HepG2 (cell line): ENCODE measurements around the gene KDM7A. TPM values are rescaled to one million over a fixed set of nuclear protein-coding genes. Genes with fewer than 3 reads are reported as not detected.

Source experiments
- ATAC-seq: fragments of 200-7000 bp; cut with Tn5 transposase; 3 replicates; pipeline ENCODE4 v1.9.1; 2020; ENCODE audit warnings: mild to moderate bottlenecking, moderate library complexity
- BruUV-seq: library from RNA; stranded (reverse); fragments of 400-500 nt; replicated peaks from 2 replicates; lab custom pipeline; 2021; lab: Mats Ljungman, UMichigan
- CTCF ChIA-PET: fragments of 300-600 bp; formaldehyde crosslinking; extraction: SDS; loops from one replicate; lab custom pipeline; 2021; ENCODE audit warnings: low total read pairs, inconsistent platforms, low intra/inter-chr PET ratio; lab: Yijun Ruan, JAX
- POLR2A ChIA-PET: fragments of 350-600 bp; sonication (Branson Sonifier 250); formaldehyde crosslinking; loops from one replicate; lab custom pipeline; 2020; ENCODE audit warnings: antibody characterized with exemption, inconsistent platforms; lab: Yijun Ruan, JAX
- DNase-seq: peaks from one replicate; pipeline ENCODE4 v3.0.0-alpha.2; 2015; ENCODE audit warnings: low spot score
- FAIRE-seq: peaks from 3 replicates; lab custom pipeline; 2011; peaks lifted over from hg19 to GRCh38; lab: Jason Lieb, UNC
- H2AFZ ChIP-seq: one replicate; pipeline ENCODE4 v1.6.1; 2011; ENCODE audit warnings: low read length, inconsistent platforms
- H3K27ac ChIP-seq: fragments of 300-600 bp; 3 replicates; pipeline ENCODE4 v1.8.0; 2011; ENCODE audit warnings: mixed run types, mild to moderate bottlenecking, mixed read lengths, low read length, inconsistent platforms; ENCODE audit not compliant: insufficient read depth; ENCODE audit errors: extremely low read length
- H3K27me3 ChIP-seq, 2 experiments: fragments of 200-600 bp in 1 of 2; 2 replicates in 1 of 2; 3 replicates in 1 of 2; pipeline versions ENCODE4 v1.6.0 to v1.8.0; 2011; ENCODE audit warnings: low read length in 2 of 2, mild to moderate bottlenecking in 2 of 2, moderate library complexity in 2 of 2, inconsistent platforms in 1 of 2; ENCODE audit not compliant: insufficient read depth in 2 of 2, control insufficient read depth in 1 of 2
- H3K36me3 ChIP-seq, 2 experiments: fragments of 200-600 bp in 1 of 2; replicated peaks in 1 of 2; 2 replicates in 1 of 2; 3 replicates in 1 of 2; pipeline versions ENCODE4 v1.5.1 to v1.8.0; 2011; ENCODE audit warnings: low read length in 2 of 2, inconsistent platforms in 1 of 2; ENCODE audit not compliant: insufficient read depth in 2 of 2, control insufficient read depth in 1 of 2
- H3K4me1 ChIP-seq: 2 replicates; pipeline ENCODE4 v1.5.1; 2012; ENCODE audit warnings: low read length, inconsistent platforms; ENCODE audit not compliant: insufficient read depth
- H3K4me2 ChIP-seq: 2 replicates; pipeline ENCODE4 v1.6.0; 2011; ENCODE audit warnings: low read depth, low read length, inconsistent platforms
- H3K4me3 ChIP-seq, 3 experiments: fragments of 200-600 bp in 1 of 3; sonication (generic), shearing (Covaris generic) in 1 of 3; replicated peaks in 1 of 3; 2 replicates each; pipeline ENCODE4 v1.5.1; 2011 to 2016; ENCODE audit warnings: low read length in 3 of 3, inconsistent platforms in 2 of 3, low read depth in 2 of 3, mild to moderate bottlenecking in 2 of 3, control low read depth in 1 of 3, mixed read lengths in 1 of 3; ENCODE audit not compliant: insufficient read depth in 1 of 3
- H3K79me2 ChIP-seq: one replicate; pipeline ENCODE4 v1.6.1; 2011; ENCODE audit warnings: low read length, inconsistent platforms; ENCODE audit not compliant: insufficient read depth
- H3K9ac ChIP-seq: 2 replicates; pipeline ENCODE4 v1.6.0; 2011; ENCODE audit warnings: mild to moderate bottlenecking, low read depth, low read length, inconsistent platforms; ENCODE audit not compliant: insufficient read depth
- H3K9me3 ChIP-seq: 2 replicates; pipeline ENCODE4 v1.5.1; 2012; ENCODE audit warnings: mild to moderate bottlenecking, low read length
- H4K20me1 ChIP-seq: 2 replicates; pipeline ENCODE4 v1.6.0; 2011; ENCODE audit warnings: inconsistent platforms, mild to moderate bottlenecking, low read length, moderate library complexity; ENCODE audit not compliant: insufficient read depth
- ARID4A ChIP-seq: sonication (generic); formaldehyde crosslinking; IDR thresholded peaks from 2 replicates; pipeline ENCODE4 v1.5.0; 2020; ENCODE audit warnings: mild to moderate bottlenecking, missing genetic modification reagents, borderline replicate concordance
- CCDC6 ChIP-seq: sonication (generic); formaldehyde crosslinking; IDR thresholded peaks from 2 replicates; pipeline ENCODE4 v1.8.1; 2022; ENCODE audit warnings: mild to moderate bottlenecking, missing genetic modification reagents, moderate library complexity
- CHCHD3 ChIP-seq: sonication (generic); formaldehyde crosslinking; IDR thresholded peaks from 2 replicates; pipeline ENCODE4 v1.8.0; 2022; ENCODE audit warnings: mild to moderate bottlenecking, missing genetic modification reagents, moderate library complexity
- PAF1 ChIP-seq: IDR thresholded peaks from 2 replicates; pipeline ENCODE4 v1.6.1; 2016; ENCODE audit warnings: missing genetic modification reagents, missing compliant biosample characterization
- RBFOX2 ChIP-seq: fragments of 200-400 bp; formaldehyde crosslinking; IDR thresholded peaks from 2 replicates; pipeline ENCODE4 v1.6.1; 2017; ENCODE audit warnings: low read depth, mild to moderate bottlenecking, low read length
- RBM22 ChIP-seq: fragments of 200-400 bp; formaldehyde crosslinking; optimal IDR thresholded peaks from 2 replicates; pipeline ENCODE3; 2017; ENCODE audit warnings: mild to moderate bottlenecking, low read length, moderate library complexity
- SRY ChIP-seq: sonication (generic); formaldehyde crosslinking; IDR thresholded peaks from 2 replicates; pipeline ENCODE4 v1.8.0; 2022; ENCODE audit warnings: mild to moderate bottlenecking, missing genetic modification reagents
- TEAD3 ChIP-seq: optimal IDR thresholded peaks from 2 replicates; pipeline ENCODE3; 2016; ENCODE audit warnings: borderline replicate concordance
- ZNF557 ChIP-seq: sonication (generic); formaldehyde crosslinking; IDR thresholded peaks from 2 replicates; pipeline ENCODE4 v1.4.0; 2020; ENCODE audit warnings: missing genetic modification reagents
- WGBS: methylation state at CpG from one replicate; pipeline ENCODE4 v1.1.6; 2017; ENCODE audit warnings: low lambda C conversion rate; 5-methylcytosine and 5-hydroxymethylcytosine counted together
- in situ Hi-C: cut with HindIII; loops from 2 replicates; pipeline ENCODE4 v1.10.0; 2017; ENCODE audit warnings: low pct_unique_long_range_greater_than_20kb; ENCODE audit not compliant: extremely low pct_ligation_motif_present
- intact Hi-C: fragments of 100-400 bp; cut with micrococcal nuclease; formaldehyde crosslinking; loops from one replicate; pipeline ENCODE4 v1.10.0; 2022; ENCODE audit not compliant: unreplicated experiment
- polyA plus RNA-seq, 8 experiments: library from polyadenylated mRNA; depleted of rRNA in 3 of 8; stranded (reverse) in 7 of 8; unstranded in 1 of 8; fragments of >200 nt; fragmentation: Illumina TruSeq in 4 of 8; extraction: Trizol in 4 of 8; gene quantifications; 2 replicates each; pipeline versions ENCODE4 v1.2.1 to v1.2.3, GENCODE V29; 2011 to 2016; ENCODE audit warnings: low read depth in 4 of 8, missing spikeins in 1 of 8, mixed read lengths in 1 of 8; ENCODE audit not compliant: insufficient read depth in 1 of 8
- total RNA-seq, 5 experiments: library from RNA; depleted of rRNA; stranded (reverse); fragments of >200 nt; fragmentation: Illumina TruSeq; extraction: Trizol; gene quantifications; 2 replicates each; pipeline ENCODE4 v1.2.3, GENCODE V29; 2016; ENCODE audit warnings: low read depth in 1 of 5
- TF ChIP-seq, protein P1 (sequence below): sonication (generic); formaldehyde crosslinking; IDR thresholded peaks from 2 replicates; pipeline ENCODE4 v1.5.1; 2020; ENCODE audit warnings: missing genetic modification reagents, mild to moderate bottlenecking, borderline replicate concordance

The KDM7A gene
- total and polyA plus RNA-seq, 2 of the 13 experiments (the other 11 are each of a cell fraction or from before 2014, with no cell fraction given): 10.8 to 16.8 TPM

DNA sequence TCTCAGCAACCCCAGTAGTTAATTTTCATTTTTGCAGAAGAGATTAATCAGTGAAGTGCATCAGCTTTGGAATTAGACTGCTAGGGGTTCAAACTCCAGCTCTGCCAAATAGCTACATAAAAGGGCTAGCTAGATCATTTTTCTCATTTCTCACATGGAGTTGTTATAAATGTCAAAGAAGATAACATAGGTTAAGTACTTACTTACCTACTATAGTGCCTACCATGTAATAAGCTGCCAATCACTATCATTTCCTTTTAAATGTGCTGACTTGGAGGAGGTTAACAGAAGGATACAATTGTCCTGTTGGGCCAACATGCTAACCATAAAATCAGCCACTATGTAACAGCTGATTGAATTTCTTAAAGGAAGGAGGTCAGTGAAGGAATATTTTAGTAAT lies 40.7 kb downstream of the KDM7A start:
- BruUV-seq: no TSS peak
- TF ChIP-seq PAF1 (CRISPR knock-in tag) (no peak), RBM22 (peak; percentile 44), RBFOX2 (no peak), ZNF557 (CRISPR knock-in tag) (no peak), CCDC6 (no peak)
- Histone ChIP-seq H3K27me3 (no peaks in the 10 kb centered on the region), H3K36me3 (peaks cover 16 to 55% of the 10 kb centered on the region in 2 experiments), H4K20me1 (peaks cover 65% of the 10 kb centered on the region), H3K9ac (no peak overlapping the region), H3K4me2 (no peak overlapping the region), H3K27ac (no peak overlapping the region), H3K79me2 (peaks cover 66% of the 10 kb centered on the region), H3K4me1 (no peaks in the 10 kb centered on the region), H3K4me3 (no peak overlapping the region), H3K9me3 (no peaks in the 10 kb centered on the region), H2AFZ (no peak overlapping the region)
- no peak for DNase-seq
- POLR2A ChIA-PET: no interaction called here
- no peak for FAIRE-seq
- in situ Hi-C loops: no loop called here
- no peak for ATAC-seq
- intact Hi-C loops: no loop called here
- CTCF ChIA-PET: no interaction called here

DNA sequence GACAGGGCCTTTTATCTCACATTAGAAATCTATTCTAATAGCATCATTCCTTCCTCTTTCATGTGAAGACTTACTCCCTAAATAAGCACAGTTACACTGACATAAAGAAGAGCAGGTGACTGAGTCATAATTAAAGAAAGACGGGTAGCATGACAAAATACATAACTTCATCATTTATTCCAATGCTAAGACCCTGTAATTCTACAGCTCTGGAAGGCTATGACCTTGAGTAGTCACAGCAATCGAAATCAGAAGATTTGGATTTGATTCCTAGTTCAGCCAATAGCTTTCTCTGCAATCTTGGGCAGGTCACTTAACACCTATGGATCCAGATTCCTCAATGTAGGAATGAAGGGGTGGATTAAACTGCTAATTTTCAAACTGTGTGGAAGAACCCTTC lies 42.7 kb downstream of the KDM7A start:
- Histone ChIP-seq H3K27me3 (no peaks in the 10 kb centered on the region), H2AFZ (no peak overlapping the region), H3K9me3 (no peaks in the 10 kb centered on the region), H3K79me2 (peaks cover 46% of the 10 kb centered on the region), H3K9ac (no peak overlapping the region), H3K4me1 (no peaks in the 10 kb centered on the region), H3K36me3 (peaks cover 18 to 66% of the 10 kb centered on the region in 2 experiments), H3K27ac (no peak overlapping the region), H4K20me1 (peaks cover 46% of the 10 kb centered on the region), H3K4me2 (no peak overlapping the region), H3K4me3 (no peak overlapping the region)
- POLR2A ChIA-PET: no interaction called here
- TF ChIP-seq RBM22: peak; percentile 70
- TF ChIP-seq, protein P1, sequence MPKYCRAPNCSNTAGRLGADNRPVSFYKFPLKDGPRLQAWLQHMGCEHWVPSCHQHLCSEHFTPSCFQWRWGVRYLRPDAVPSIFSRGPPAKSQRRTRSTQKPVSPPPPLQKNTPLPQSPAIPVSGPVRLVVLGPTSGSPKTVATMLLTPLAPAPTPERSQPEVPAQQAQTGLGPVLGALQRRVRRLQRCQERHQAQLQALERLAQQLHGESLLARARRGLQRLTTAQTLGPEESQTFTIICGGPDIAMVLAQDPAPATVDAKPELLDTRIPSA (CRISPR knock-in tag): no peak
- no peak for TF ChIP-seq ARID4A
- TF ChIP-seq TEAD3 (CRISPR knock-in tag): no peak
- TF ChIP-seq CHCHD3 (CRISPR knock-in tag): no peak
- TF ChIP-seq SRY (CRISPR knock-in tag): no peak
- intact Hi-C loops (no loop called here), in situ Hi-C loops (no loop called here)
- FAIRE-seq: no peak
- CTCF ChIA-PET: no interaction called here
- no peak for DNase-seq
- no peak for ATAC-seq
- 87% methylated on average over 2 of the region's 2 CpGs for WGBS
- BruUV-seq: no TSS peak
